Upper lobe of right lung (tissue), 1 donor: Measurements from ENCODE around the gene MRPL27. TPM values are rescaled to one million over a fixed set of nuclear protein-coding genes. Genes with fewer than 3 reads are reported as not detected.

Source experiments
- ATAC-seq: fragments of 200-7000 bp; cut with Tn5 transposase; one replicate; pipeline ENCODE4 v1.9.1; 2020; ENCODE audit warnings: mild to moderate bottlenecking, moderate library complexity
- DNase-seq: peaks from one replicate; pipeline ENCODE4 v3.0.0-alpha.2; 2020
- H3K27ac ChIP-seq: fragments of 200-600 bp; one replicate; pipeline ENCODE4 v1.8.0; 2022
- H3K27me3 ChIP-seq: fragments of 200-600 bp; one replicate; pipeline ENCODE4 v1.8.0; 2022; ENCODE audit warnings: mild to moderate bottlenecking
- H3K36me3 ChIP-seq: fragments of 200-600 bp; one replicate; pipeline ENCODE4 v1.8.0; 2022
- H3K4me1 ChIP-seq: fragments of 200-600 bp; one replicate; pipeline ENCODE4 v1.8.0; 2022
- H3K4me3 ChIP-seq: fragments of 200-600 bp; one replicate; pipeline ENCODE4 v1.8.0; 2022; ENCODE audit warnings: mild to moderate bottlenecking
- H3K9me3 ChIP-seq: fragments of 200-600 bp; one replicate; pipeline ENCODE4 v1.8.0; 2022
- CTCF ChIP-seq: fragments of 200-600 bp; IDR thresholded peaks from one replicate; pipeline ENCODE4 v1.8.0; 2022; ENCODE audit warnings: antibody characterized with exemption
- intact Hi-C: fragments of 100-400 bp; cut with DNase I; formaldehyde crosslinking; loops from one replicate; pipeline ENCODE4 v1.11.0; 2022
- total RNA-seq: library from RNA; stranded (reverse); fragmentation: NEBNext Ultra II Directional; extraction: Animal tissue kit (Norgen Biotek cat#: 25700); gene quantifications from one replicate; pipeline ENCODE4 v1.2.1, GENCODE V29; 2021
- donor health status: DM: no; HTN: yes; CAD: no; lungs with severe emphysema.

The MRPL27 gene
- total RNA-seq, 1 donor from 2014 or later, result 47.1 TPM

GRCh38 chr17:50326831-50327364, 46.1 kb downstream of the MRPL27 start:
- no peak for TF ChIP-seq CTCF
- intact Hi-C loops, result no loop called here
- no peaks in the 10 kb centered on the region for H3K27me3 ChIP-seq
- no peak overlapping the region for H3K4me3 ChIP-seq
- H3K9me3 ChIP-seq, result no peaks in the 10 kb centered on the region
- H3K4me1 ChIP-seq, result no peaks in the 10 kb centered on the region
- no peak overlapping the region for H3K27ac ChIP-seq
- DNase-seq, result no peak
- H3K36me3 ChIP-seq, result no peaks in the 10 kb centered on the region
- no peak for ATAC-seq

DNA sequence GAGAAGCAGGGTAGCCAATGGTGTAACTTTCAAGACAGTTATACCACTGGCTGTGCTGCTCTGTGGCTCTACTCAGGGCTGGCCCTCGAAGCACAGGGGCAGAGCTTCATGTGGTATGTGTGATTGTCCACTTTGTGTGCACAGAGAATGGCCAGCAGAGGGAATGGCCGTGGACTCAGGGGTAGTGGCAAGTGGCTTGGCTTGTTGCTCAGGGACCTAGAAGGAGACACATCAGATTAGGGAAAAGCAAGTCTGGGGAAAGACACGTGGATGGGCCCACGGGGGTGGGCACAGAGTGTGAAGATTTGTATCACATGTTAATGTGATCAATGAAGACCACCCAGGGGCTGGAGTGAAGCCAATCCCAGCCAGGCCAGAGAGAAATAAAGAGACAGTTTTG, 47.1 kb downstream of the MRPL27 start:
- Histone ChIP-seq H3K27me3 (no peaks in the 10 kb centered on the region), H3K9me3 (no peaks in the 10 kb centered on the region), H3K36me3 (no peaks in the 10 kb centered on the region), H3K4me3 (no peak overlapping the region), H3K4me1 (no peaks in the 10 kb centered on the region), H3K27ac (no peak overlapping the region)
- intact Hi-C loops, result no loop called here
- DNase-seq (no peak), ATAC-seq (no peak)
- TF ChIP-seq CTCF, result no peak

- no peaks in the 10 kb centered on the region for H3K27me3 ChIP-seq
Measured at GRCh38 chr17:50323060-50323459, 49.9 kb downstream of the MRPL27 start.

GRCh38 chr17:50322271-50322670, 50.7 kb downstream of the MRPL27 start:
- no peak overlapping the region for H3K4me3 ChIP-seq

More at GRCh38 chr17:50323060-50323459, 49.9 kb downstream of the MRPL27 start:
- no peaks in the 10 kb centered on the region for H3K9me3 ChIP-seq
- H3K4me3 ChIP-seq, result no peak overlapping the region
- no peak overlapping the region for H3K27ac ChIP-seq
- ATAC-seq (no peak), DNase-seq (no peak)
- no peaks in the 10 kb centered on the region for H3K36me3 ChIP-seq
- no peaks in the 10 kb centered on the region for H3K4me1 ChIP-seq
- intact Hi-C loops, result no loop called here
- no peak for TF ChIP-seq CTCF

DNA sequence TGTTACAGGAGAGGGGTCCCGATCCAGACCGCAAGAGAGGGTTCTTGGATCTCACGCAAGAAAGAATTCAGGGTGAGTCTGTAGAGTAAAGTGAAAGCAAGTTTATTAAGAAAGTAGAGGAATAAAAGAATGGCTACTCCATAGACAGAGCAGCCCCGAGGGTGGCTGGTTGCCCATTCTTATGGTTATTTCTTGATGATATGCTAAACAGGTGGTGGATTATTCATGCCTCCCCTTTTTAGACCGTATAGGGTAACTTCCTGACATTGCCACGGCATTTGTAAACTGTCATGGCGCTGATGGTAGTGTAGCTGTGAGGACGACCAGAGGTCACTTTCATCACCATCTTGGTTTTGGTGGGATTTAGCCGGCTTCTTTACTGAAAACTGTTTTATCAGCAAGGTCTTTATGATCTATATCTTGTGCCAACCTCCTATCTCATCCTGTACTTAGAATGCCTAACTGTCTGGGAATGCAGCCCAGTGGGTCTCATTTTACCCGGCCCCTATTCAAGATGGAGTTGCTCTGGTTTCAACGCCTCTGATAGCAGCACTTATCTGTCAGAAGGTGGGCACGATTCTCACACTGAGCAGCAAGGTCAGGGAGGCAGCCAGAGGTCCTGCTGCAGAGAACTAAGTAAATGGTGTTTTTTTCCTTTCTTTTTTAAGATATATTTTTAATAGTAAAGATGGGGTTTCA, 53.5 kb downstream of the MRPL27 start:
- intact Hi-C loops, result no loop called here
- no peak overlapping the region for H3K27ac ChIP-seq
- no peak overlapping the region for H3K4me3 ChIP-seq
- no peaks in the 10 kb centered on the region for H3K36me3 ChIP-seq
- ATAC-seq (no peak), DNase-seq (no peak)
- H3K4me1 ChIP-seq, result no peaks in the 10 kb centered on the region
- H3K9me3 ChIP-seq, result no peaks in the 10 kb centered on the region
- TF ChIP-seq CTCF, result no peak
- H3K27me3 ChIP-seq, result no peaks in the 10 kb centered on the region

More at GRCh38 chr17:50322271-50322670, 50.7 kb downstream of the MRPL27 start:
- no peak for ATAC-seq
- H3K36me3 ChIP-seq, result no peaks in the 10 kb centered on the region
- H3K9me3 ChIP-seq, result no peaks in the 10 kb centered on the region
- H3K27me3 ChIP-seq, result no peaks in the 10 kb centered on the region
- TF ChIP-seq CTCF, result no peak
- intact Hi-C loops, result no loop called here
- H3K4me1 ChIP-seq, result no peaks in the 10 kb centered on the region
- no peak for DNase-seq
- no peak overlapping the region for H3K27ac ChIP-seq
